SK-N-MC (cell line): ENCODE results near the gene CREM.

Experiments
- EZH2 ChIP-seq: fragments of 200-600 bp; sonication (generic); IDR thresholded peaks from one replicate; pipeline ENCODE4 v1.6.1; 2017; ENCODE audit warnings: antibody characterized with exemption
- FOXP2 ChIP-seq: optimal IDR thresholded peaks from 2 replicates; pipeline ENCODE3; 2011; ENCODE audit warnings: mild to moderate bottlenecking, moderate library complexity; ENCODE audit not compliant: insufficient read depth; ENCODE audit errors: extremely low read length, control extremely low read depth
- POLR2AphosphoS5 ChIP-seq: IDR thresholded peaks from 2 replicates; pipeline ENCODE4 v1.6.1; 2012; ENCODE audit warnings: mild to moderate bottlenecking, low read depth, low read length, borderline replicate concordance

DNA sequence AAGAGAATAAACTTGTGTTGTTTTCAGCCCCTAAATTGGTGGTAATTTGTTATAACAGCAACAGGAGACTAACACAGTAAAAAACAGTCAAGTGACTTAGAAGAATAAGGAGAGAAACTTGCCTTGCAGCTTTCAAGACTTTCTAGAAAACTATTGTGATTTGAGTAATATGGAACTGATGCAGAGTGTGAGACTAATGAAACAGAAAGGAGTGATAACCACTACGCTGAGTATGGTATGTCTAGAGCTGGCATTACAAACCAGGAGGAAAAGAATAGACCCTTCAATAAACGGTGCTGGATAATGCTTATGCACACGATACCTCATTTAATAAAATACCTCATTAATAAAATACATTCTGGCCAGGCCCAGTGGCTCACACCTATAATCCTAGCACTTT lies 99.9 kb downstream of the CREM start:
- no peak for TF ChIP-seq FOXP2
- no peak for TF ChIP-seq EZH2
- no peak for TF ChIP-seq POLR2AphosphoS5
